Endodermal cell (in vitro differentiated cells): ENCODE results near the gene PIR. TPM values are rescaled to one million over a fixed set of nuclear protein-coding genes. Genes with fewer than 3 reads are reported as not detected.

Source experiments
- DNase-seq: peaks from one replicate; pipeline ENCODE4 v3.0.0-alpha.2; 2017
- H3K27ac ChIP-seq: 2 replicates; pipeline ENCODE4 v1.5.1; 2013; ENCODE audit warnings: mild to moderate bottlenecking, low read depth, low read length, moderate library complexity
- H3K27me3 ChIP-seq: 2 replicates; pipeline ENCODE4 v1.6.1; 2013; ENCODE audit warnings: mild to moderate bottlenecking, low read length, moderate library complexity; ENCODE audit not compliant: insufficient read depth, control insufficient read depth, poor library complexity, severe bottlenecking
- H3K36me3 ChIP-seq: 2 replicates; pipeline ENCODE4 v1.7.0; 2013; ENCODE audit warnings: mild to moderate bottlenecking, low read length, moderate library complexity; ENCODE audit not compliant: control insufficient read depth, insufficient read depth
- H3K4me1 ChIP-seq: one replicate; pipeline ENCODE4 v1.7.0; 2013; ENCODE audit warnings: low read length; ENCODE audit not compliant: control insufficient read depth, insufficient read depth
- H3K4me3 ChIP-seq: 2 replicates; pipeline ENCODE4 v1.5.1; 2013; ENCODE audit warnings: mild to moderate bottlenecking, low read length, moderate library complexity
- H3K9ac ChIP-seq: 2 replicates; pipeline ENCODE4 v1.6.1; 2013; ENCODE audit warnings: mild to moderate bottlenecking, low read length, moderate library complexity; ENCODE audit not compliant: poor library complexity, severe bottlenecking; ENCODE audit errors: extremely low read depth
- H3K9me3 ChIP-seq: 2 replicates; pipeline ENCODE4 v1.6.1; 2013; ENCODE audit warnings: mild to moderate bottlenecking, low read length, moderate library complexity; ENCODE audit not compliant: control insufficient read depth
- H3K27ac Mint-ChIP-seq: 2 replicates; pipeline ENCODE4 v1.8.0; 2020; ENCODE audit warnings: mixed read lengths
- H3K27me3 Mint-ChIP-seq: 2 replicates; pipeline ENCODE4 v1.8.0; 2021; ENCODE audit warnings: mild to moderate bottlenecking, mixed read lengths; ENCODE audit not compliant: insufficient read depth
- H3K36me3 Mint-ChIP-seq: 2 replicates; pipeline ENCODE4 v1.8.0; 2020; ENCODE audit warnings: low read depth, mixed read lengths
- H3K4me1 Mint-ChIP-seq: 2 replicates; pipeline ENCODE4 v1.8.0; 2020; ENCODE audit warnings: mixed read lengths
- H3K4me3 Mint-ChIP-seq: 2 replicates; pipeline ENCODE4 v1.8.0; 2020; ENCODE audit warnings: mild to moderate bottlenecking, moderate library complexity, mixed read lengths
- H3K9me3 Mint-ChIP-seq: 2 replicates; pipeline ENCODE4 v1.8.0; 2020; ENCODE audit warnings: mild to moderate bottlenecking, mixed read lengths
- WGBS, 2 experiments: methylation state at CpG; one replicate each; pipeline versions ENCODE4 v1.1.5 to v1.1.7; 2013; ENCODE audit warnings: missing lambda C conversion rate in 2 of 2, mixed read lengths in 1 of 2; ENCODE audit not compliant: insufficient coverage in 1 of 2, insufficient read length in 1 of 2; 5-methylcytosine and 5-hydroxymethylcytosine counted together
- total RNA-seq, 2 donors: library from RNA; stranded (reverse); fragmentation: NEBNext Ultra II Directional in 1 of 2; extraction: Animal tissue kit (Norgen Biotek cat#: 25700) in 1 of 2; gene quantifications; 2 replicates in 1 of 2; 3 replicates in 1 of 2; pipeline ENCODE4 v1.2.1, GENCODE V29; 2021
- TF ChIP-seq, protein P1 (sequence below): fragments of 200-600 bp; sonication (generic); conservative IDR thresholded peaks from 2 replicates; pipeline ENCODE4 v1.5.0; 2021; ENCODE audit warnings: antibody characterized with exemption, mild to moderate bottlenecking

PIR gene
- total RNA-seq, 2 donors from 2014 or later = 21.0 to 34.2 TPM

DNA sequence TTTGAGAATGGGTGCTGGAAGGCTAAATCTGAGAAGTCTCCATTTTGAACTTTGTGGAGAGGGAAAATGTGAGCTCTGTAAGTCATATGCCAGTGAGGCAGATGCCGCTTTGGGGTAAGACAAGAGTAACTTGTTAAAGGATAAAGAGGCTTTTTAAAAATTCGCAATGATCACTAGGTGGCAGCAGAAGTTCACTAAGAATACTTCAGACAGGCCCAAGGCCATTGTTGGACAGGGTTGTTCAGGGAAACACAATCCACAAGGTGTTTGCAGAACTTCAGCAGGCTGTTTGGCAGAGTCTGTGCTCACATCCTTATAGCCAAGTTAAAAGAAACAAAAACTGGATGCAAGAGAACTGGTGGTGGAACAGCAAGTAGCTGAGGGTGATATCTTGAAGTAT, 144.1 kb downstream of the PIR start:
- Histone ChIP-seq H3K27me3 (no peaks in the 10 kb centered on the region), H3K4me1 (no peaks in the 10 kb centered on the region), H3K27ac (no peak overlapping the region), H3K9ac (no peak overlapping the region), H3K9me3 (no peaks in the 10 kb centered on the region), H3K4me3 (no peak overlapping the region), H3K36me3 (no peaks in the 10 kb centered on the region)
- Mint-ChIP-seq H3K36me3 (no peaks in the 10 kb centered on the region), H3K9me3 (no peaks in the 10 kb centered on the region), H3K27me3 (peaks cover 26% of the 10 kb centered on the region), H3K4me3 (no peak overlapping the region), H3K27ac (no peak overlapping the region), H3K4me1 (no peaks in the 10 kb centered on the region)
- TF ChIP-seq, protein P1, sequence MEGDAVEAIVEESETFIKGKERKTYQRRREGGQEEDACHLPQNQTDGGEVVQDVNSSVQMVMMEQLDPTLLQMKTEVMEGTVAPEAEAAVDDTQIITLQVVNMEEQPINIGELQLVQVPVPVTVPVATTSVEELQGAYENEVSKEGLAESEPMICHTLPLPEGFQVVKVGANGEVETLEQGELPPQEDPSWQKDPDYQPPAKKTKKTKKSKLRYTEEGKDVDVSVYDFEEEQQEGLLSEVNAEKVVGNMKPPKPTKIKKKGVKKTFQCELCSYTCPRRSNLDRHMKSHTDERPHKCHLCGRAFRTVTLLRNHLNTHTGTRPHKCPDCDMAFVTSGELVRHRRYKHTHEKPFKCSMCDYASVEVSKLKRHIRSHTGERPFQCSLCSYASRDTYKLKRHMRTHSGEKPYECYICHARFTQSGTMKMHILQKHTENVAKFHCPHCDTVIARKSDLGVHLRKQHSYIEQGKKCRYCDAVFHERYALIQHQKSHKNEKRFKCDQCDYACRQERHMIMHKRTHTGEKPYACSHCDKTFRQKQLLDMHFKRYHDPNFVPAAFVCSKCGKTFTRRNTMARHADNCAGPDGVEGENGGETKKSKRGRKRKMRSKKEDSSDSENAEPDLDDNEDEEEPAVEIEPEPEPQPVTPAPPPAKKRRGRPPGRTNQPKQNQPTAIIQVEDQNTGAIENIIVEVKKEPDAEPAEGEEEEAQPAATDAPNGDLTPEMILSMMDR = peak; percentile 80
- DNase-seq = peak; percentile 74
- 0 to 35% methylated on average over 1 to 2 of the region's 2 CpGs for WGBS, 2 experiments

DNA sequence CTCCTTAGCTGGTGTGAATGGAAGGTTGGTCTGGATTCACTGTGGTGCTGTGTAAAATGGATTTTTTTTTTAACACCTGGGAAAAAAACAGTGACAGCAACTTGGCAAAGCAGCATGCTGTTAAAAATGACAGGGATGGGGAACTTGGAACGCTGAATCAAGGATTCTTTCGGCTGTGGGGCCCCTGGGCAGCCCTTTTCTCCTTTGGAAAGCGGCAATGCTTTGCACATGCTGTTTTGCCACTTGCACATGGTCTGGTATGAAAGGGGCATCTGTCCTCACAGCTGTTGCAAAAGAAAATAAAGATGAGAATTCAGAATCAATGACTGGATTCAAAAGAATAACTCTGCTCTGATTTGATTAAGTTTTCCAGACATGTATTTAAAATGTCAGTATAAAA, 147.2 kb downstream of the PIR start:
- no peak overlapping the region for H3K27ac Mint-ChIP-seq
- H3K9ac ChIP-seq = no peak overlapping the region
- no peak for DNase-seq
- H3K4me3 ChIP-seq = no peak overlapping the region
- H3K4me1 ChIP-seq = no peaks in the 10 kb centered on the region
- 97% methylated on average over 2 of the region's 3 CpGs; no CpG with 5 or more reads in 1 of the 2 experiments for WGBS, 2 experiments
- H3K27ac ChIP-seq = no peak overlapping the region
- no peak overlapping the region for H3K4me3 Mint-ChIP-seq
- H3K4me1 Mint-ChIP-seq = no peaks in the 10 kb centered on the region
- H3K9me3 ChIP-seq = no peaks in the 10 kb centered on the region
- no peaks in the 10 kb centered on the region for H3K36me3 Mint-ChIP-seq
- H3K27me3 ChIP-seq = no peaks in the 10 kb centered on the region
- TF ChIP-seq, protein P1 = no peak
- H3K27me3 Mint-ChIP-seq = peaks cover 34% of the 10 kb centered on the region
- H3K36me3 ChIP-seq = no peaks in the 10 kb centered on the region
- H3K9me3 Mint-ChIP-seq = no peaks in the 10 kb centered on the region

DNA sequence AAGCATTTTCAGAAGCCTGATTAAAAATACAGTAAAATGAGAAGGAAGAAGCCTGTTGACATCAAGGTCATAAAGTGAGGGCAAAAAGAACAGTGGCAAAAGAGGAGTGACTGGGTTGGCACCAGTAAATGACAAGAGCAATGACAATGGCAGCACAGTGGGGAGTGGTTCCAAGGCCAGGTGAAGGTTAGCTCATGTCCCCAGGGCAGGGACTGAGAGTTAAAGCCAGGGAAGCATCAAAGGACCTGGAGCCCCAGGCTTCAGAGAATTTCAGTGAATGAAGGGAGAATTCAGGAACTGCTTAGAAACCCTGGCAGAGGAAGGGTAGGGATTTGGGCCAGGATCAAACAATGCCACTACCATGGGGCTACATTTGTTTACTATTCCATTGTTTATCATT, 149.0 kb downstream of the PIR start:
- H3K4me1 Mint-ChIP-seq = no peaks in the 10 kb centered on the region
- H3K4me3 ChIP-seq = no peak overlapping the region
- H3K9me3 ChIP-seq = no peaks in the 10 kb centered on the region
- no peak overlapping the region for H3K27ac Mint-ChIP-seq
- no peaks in the 10 kb centered on the region for H3K36me3 Mint-ChIP-seq
- H3K36me3 ChIP-seq = no peaks in the 10 kb centered on the region
- H3K4me3 Mint-ChIP-seq = no peak overlapping the region
- peaks cover 34% of the 10 kb centered on the region for H3K27me3 Mint-ChIP-seq
- TF ChIP-seq, protein P1 = no peak
- DNase-seq = peak; percentile 53
- no peaks in the 10 kb centered on the region for H3K9me3 Mint-ChIP-seq
- no peak overlapping the region for H3K27ac ChIP-seq
- H3K27me3 ChIP-seq = no peaks in the 10 kb centered on the region
- no peak overlapping the region for H3K9ac ChIP-seq
- H3K4me1 ChIP-seq = no peaks in the 10 kb centered on the region
